ENCODE data around the gene FAAP100.

The FAAP100 gene

GRCh38 chr17:81552244-81553017 lies at the start of gene FAAP100:
FAAP100 (minus strand) TSS chr17:81552353; CDS start chr17:81552330, 23 bp downstream.
- ChIA-PET CTCF (interaction anchor here (0.5 to 1.0 kb wide), 4 partner anchors 111 to 300 kb away, joined by 3 to 5 read pairs (median 3); no protein-coding TSS in a partner anchor), POLR2A (interaction anchor here (0.6 to 2.9 kb wide), 23 partner anchors 10 to 257 kb away, joined by 3 to 28 read pairs (median 4); partner anchors contain the start of genes ACTG1, FSCN2, MRPL12 and SLC38A10)

GRCh38 chr17:81601525-81602120 lies 49.5 kb upstream of the FAAP100 start:
- DNase-seq (ENCODE audit: extremely low spot score): peak; percentile 78
- CTCF ChIA-PET: interaction anchor here (0.6 to 1.6 kb wide), 6 partner anchors 11 to 117 kb away, joined by 3 to 7 read pairs (median 4); no protein-coding TSS in a partner anchor
- POLR2A ChIA-PET: interaction anchor here (0.8 to 1.4 kb wide), 2 partner anchors 35 to 49 kb away, joined by 3 read pairs; partner anchors contain the start of gene FAAP100

More at GRCh38 chr17:81552244-81553017, at the start of gene FAAP100:
- TF ChIP-seq TARDBP (IDR thresholded peaks at IDR 0.05) (no peak), ELF4 (IDR thresholded peaks at IDR 0.05) (no peak), LEF1 (IDR thresholded peaks at IDR 0.05; ENCODE audit: borderline replicate concordance) (no peak), CTBP1 (IDR thresholded peaks at IDR 0.05; ENCODE audit: borderline replicate concordance) (no peak), BHLHE40 (IDR thresholded peaks at IDR 0.05; ENCODE audit: borderline replicate concordance) (no peak), ARNT (IDR thresholded peaks at IDR 0.05) (no peak), L3MBTL2 (conservative IDR thresholded peaks at IDR 0.05) (no peak; the same call in 1 of the 2 replicates), NFRKB (IDR thresholded peaks at IDR 0.05) (no peak), SP1 (IDR thresholded peaks at IDR 0.05) (no peak), FOXM1 (IDR thresholded peaks at IDR 0.05; ENCODE audit: borderline replicate concordance) (no peak), FOXA1 (IDR thresholded peaks at IDR 0.05) (no peak), ZNF384 (IDR thresholded peaks at IDR 0.05) (no peak), PKNOX1 (IDR thresholded peaks at IDR 0.05) (no peak), SUZ12 (IDR thresholded peaks at IDR 0.05) (no peak), HDGF (IDR thresholded peaks at IDR 0.05; ENCODE audit: borderline replicate concordance) (no peak), FOXK2 (IDR thresholded peaks at IDR 0.05) (no peak)
- peak; percentile 94 for DNase-seq (ENCODE audit: extremely low spot score)

GRCh38 chr17:81599719-81600486 lies 47.8 kb upstream of the FAAP100 start:
- TF ChIP-seq ZNF384 (IDR thresholded peaks at IDR 0.05): no peak
- TF ChIP-seq FOXA1 (IDR thresholded peaks at IDR 0.05): no peak
- no peak for TF ChIP-seq PKNOX1 (IDR thresholded peaks at IDR 0.05)
- TF ChIP-seq HDGF (IDR thresholded peaks at IDR 0.05; ENCODE audit: borderline replicate concordance): no peak
- no peak for TF ChIP-seq ARNT (IDR thresholded peaks at IDR 0.05)
- no peak for TF ChIP-seq SP1 (IDR thresholded peaks at IDR 0.05)
- no peak for TF ChIP-seq CTBP1 (IDR thresholded peaks at IDR 0.05; ENCODE audit: borderline replicate concordance)
- no peak for TF ChIP-seq LEF1 (IDR thresholded peaks at IDR 0.05; ENCODE audit: borderline replicate concordance)
- no peak for TF ChIP-seq ELF4 (IDR thresholded peaks at IDR 0.05)
- TF ChIP-seq TARDBP (IDR thresholded peaks at IDR 0.05): no peak
- no peak for TF ChIP-seq FOXM1 (IDR thresholded peaks at IDR 0.05; ENCODE audit: borderline replicate concordance)
- TF ChIP-seq NFRKB (IDR thresholded peaks at IDR 0.05): no peak
- no peak for TF ChIP-seq L3MBTL2 (conservative IDR thresholded peaks at IDR 0.05)
- no peak for TF ChIP-seq FOXK2 (IDR thresholded peaks at IDR 0.05)
- TF ChIP-seq BHLHE40 (IDR thresholded peaks at IDR 0.05; ENCODE audit: borderline replicate concordance): no peak
- TF ChIP-seq SUZ12 (IDR thresholded peaks at IDR 0.05): no peak
- ChIA-PET CTCF (interaction anchor here (0.6 to 1.5 kb wide), 5 partner anchors 9 to 122 kb away, joined by 3 to 5 read pairs (median 3); no protein-coding TSS in a partner anchor), POLR2A (interaction anchor here (1.1 kb wide), 1 partner anchor 42 kb away, joined by 3 read pairs; no protein-coding TSS in a partner anchor)
- no peak for DNase-seq (ENCODE audit: extremely low spot score)

More at GRCh38 chr17:81601525-81602120, 49.5 kb upstream of the FAAP100 start:
- no peak for TF ChIP-seq L3MBTL2 (conservative IDR thresholded peaks at IDR 0.05)
- TF ChIP-seq TARDBP (IDR thresholded peaks at IDR 0.05): no peak
- no peak for TF ChIP-seq LEF1 (IDR thresholded peaks at IDR 0.05; ENCODE audit: borderline replicate concordance)
- no peak for TF ChIP-seq HDGF (IDR thresholded peaks at IDR 0.05; ENCODE audit: borderline replicate concordance)
- no peak for TF ChIP-seq SUZ12 (IDR thresholded peaks at IDR 0.05)
- TF ChIP-seq FOXA1 (IDR thresholded peaks at IDR 0.05): no peak
- TF ChIP-seq FOXM1 (IDR thresholded peaks at IDR 0.05; ENCODE audit: borderline replicate concordance): no peak
- no peak for TF ChIP-seq ARNT (IDR thresholded peaks at IDR 0.05)
- no peak for TF ChIP-seq SP1 (IDR thresholded peaks at IDR 0.05)
- no peak for TF ChIP-seq PKNOX1 (IDR thresholded peaks at IDR 0.05)
- TF ChIP-seq BHLHE40 (IDR thresholded peaks at IDR 0.05; ENCODE audit: borderline replicate concordance): no peak
- TF ChIP-seq CTBP1 (IDR thresholded peaks at IDR 0.05; ENCODE audit: borderline replicate concordance): no peak
- no peak for TF ChIP-seq ELF4 (IDR thresholded peaks at IDR 0.05)
- TF ChIP-seq ZNF384 (IDR thresholded peaks at IDR 0.05): no peak

- CTCF ChIA-PET: no interaction called here
- DNase-seq (ENCODE audit: extremely low spot score): no peak
- POLR2A ChIA-PET: no interaction called here
- TF ChIP-seq BHLHE40 (IDR thresholded peaks at IDR 0.05; ENCODE audit: borderline replicate concordance): no peak
- TF ChIP-seq ZNF384 (IDR thresholded peaks at IDR 0.05): no peak
- no peak for TF ChIP-seq FOXK2 (IDR thresholded peaks at IDR 0.05)
- TF ChIP-seq PKNOX1 (IDR thresholded peaks at IDR 0.05): no peak
- no peak for TF ChIP-seq NFRKB (IDR thresholded peaks at IDR 0.05)
Observed at GRCh38 chr17:81593105-81593871, 41.1 kb upstream of the FAAP100 start.

All from HEK293T (cell line).